Immature natural killer cell (primary cell): ENCODE measurements around the gene TP53INP2. TPM values are rescaled to one million over a fixed set of nuclear protein-coding genes. Genes with fewer than 3 reads are reported as not detected.
"Not testable (repeated sequence)": the region's sequence is repeated elsewhere in the genome, so short reads cannot be mapped to it uniquely, and the experiment has no call there.

Experiments used
- DNase-seq, 3 donors: peaks; one replicate each; pipeline ENCODE4 v3.0.0; 2022; ENCODE audit warnings: mixed read lengths in 1 of 3
- H3K27ac Mint-ChIP-seq, 6 donors: one replicate each; pipeline ENCODE4 v1.8.0; 2020; ENCODE audit warnings: mixed read lengths in 6 of 6, mild to moderate bottlenecking in 5 of 6, inconsistent platforms in 4 of 6, moderate library complexity in 3 of 6
- H3K27me3 Mint-ChIP-seq, 3 donors: one replicate each; pipeline ENCODE4 v1.8.0; 2020 to 2021; ENCODE audit warnings: low read depth in 3 of 3, mild to moderate bottlenecking in 3 of 3, mixed read lengths in 3 of 3, moderate library complexity in 3 of 3, inconsistent platforms in 1 of 3
- H3K36me3 Mint-ChIP-seq, 3 donors: one replicate each; pipeline ENCODE4 v1.8.0; 2020; ENCODE audit warnings: mixed read lengths in 3 of 3, inconsistent platforms in 2 of 3, mild to moderate bottlenecking in 2 of 3
- H3K4me1 Mint-ChIP-seq, 2 donors: one replicate each; pipeline ENCODE4 v1.8.0; 2020; ENCODE audit warnings: inconsistent platforms in 2 of 2, mild to moderate bottlenecking in 2 of 2, mixed read lengths in 2 of 2, moderate library complexity in 1 of 2
- H3K4me3 Mint-ChIP-seq, 5 donors: one replicate each; pipeline ENCODE4 v1.8.0; 2020; ENCODE audit warnings: mild to moderate bottlenecking in 5 of 5, mixed read lengths in 5 of 5, inconsistent platforms in 3 of 5, moderate library complexity in 3 of 5
- H3K9me3 Mint-ChIP-seq, 6 donors: one replicate each; pipeline ENCODE4 v1.8.0; 2020; ENCODE audit warnings: mild to moderate bottlenecking in 6 of 6, mixed read lengths in 6 of 6, inconsistent platforms in 4 of 6, moderate library complexity in 3 of 6
- polyA plus RNA-seq, 3 donors: library from polyadenylated mRNA; unstranded; fragments of 300-500 nt; fragmentation: Illumina TruSeq; gene quantifications; one replicate each; pipeline ENCODE4 v1.2.3, GENCODE V29; 2021

The TP53INP2 gene
- polyA plus RNA-seq: 1 to 10 TPM in 1 of 3 donors, under 1 TPM in 2; 0.09 to 1.8 (median 0.53) TPM

- Mint-ChIP-seq H3K27ac (peak within 1 kb of the TSS; percentile 89 to 97 (median 96)), H3K4me3 (peak within 1 kb of the TSS; percentile 86 to 97 (median 92))
These were observed at the start of gene TP53INP2 for GRCh38 chr20:34704177-34705007. Gene TP53INP2, plus strand, starts transcription at chr20:34704344. Its CDS starts 4,396 bp downstream, at chr20:34708740.

GRCh38 chr20:34658654-34659053 lies 45.5 kb upstream of the TP53INP2 start:
- H3K27ac Mint-ChIP-seq, H3K9me3 Mint-ChIP-seq, H3K27me3 Mint-ChIP-seq, DNase-seq, H3K4me1 Mint-ChIP-seq, H3K4me3 Mint-ChIP-seq: not testable (repeated sequence)
- H3K36me3 Mint-ChIP-seq: peaks cover under 1 to 11% (median 5%) of the 10 kb centered on the region in 3 donors

More at GRCh38 chr20:34704177-34705007, at the start of gene TP53INP2:
- Mint-ChIP-seq H3K36me3 (no peaks in the 10 kb centered on the region), H3K4me1 (peaks cover 19 to 32% of the 10 kb centered on the region in 2 donors), H3K9me3 (no peaks in the 10 kb centered on the region), H3K27me3 (peaks cover 24 to 30% (median 24%) of the 10 kb centered on the region in 3 donors)
- peak; percentile 90 to 93 (median 91) for DNase-seq

GRCh38 chr20:34661811-34662210 lies 42.3 kb upstream of the TP53INP2 start:
- not testable (repeated sequence) for H3K9me3 Mint-ChIP-seq, H3K36me3 Mint-ChIP-seq, DNase-seq, H3K27ac Mint-ChIP-seq, H3K4me1 Mint-ChIP-seq, H3K4me3 Mint-ChIP-seq, H3K27me3 Mint-ChIP-seq

- Mint-ChIP-seq H3K4me3 (no peak overlapping the region), H3K9me3 (no peaks in the 10 kb centered on the region), H3K27me3 (no peaks in the 10 kb centered on the region)
These were observed 40.8 kb upstream of the TP53INP2 start for GRCh38 chr20:34663213-34663943.

GRCh38 chr20:34664751-34665150 lies 39.4 kb upstream of the TP53INP2 start:
- not testable (repeated sequence) for H3K36me3 Mint-ChIP-seq, H3K4me1 Mint-ChIP-seq, H3K27ac Mint-ChIP-seq, H3K9me3 Mint-ChIP-seq, DNase-seq, H3K4me3 Mint-ChIP-seq, H3K27me3 Mint-ChIP-seq

More at GRCh38 chr20:34663213-34663943, 40.8 kb upstream of the TP53INP2 start:
- Mint-ChIP-seq H3K27ac (no peak overlapping the region), H3K4me1 (peaks cover 0 to 6% of the 10 kb centered on the region in 2 donors), H3K36me3 (no peaks in the 10 kb centered on the region)
- DNase-seq: no peak

- Mint-ChIP-seq H3K27me3 (peaks cover 0 to 2% (median 0%) of the 10 kb centered on the region in 3 donors), H3K9me3 (no peaks in the 10 kb centered on the region), H3K4me3 (no peak overlapping the region)
These were observed 35.0 kb upstream of the TP53INP2 start for GRCh38 chr20:34669094-34669493.

GRCh38 chr20:34673412-34673811 lies 30.7 kb upstream of the TP53INP2 start:
- H3K4me3 Mint-ChIP-seq: no peak overlapping the region
- H3K36me3 Mint-ChIP-seq: no peaks in the 10 kb centered on the region
- peaks cover 7 to 17% of the 10 kb centered on the region in 2 donors for H3K4me1 Mint-ChIP-seq
- DNase-seq: no peak
- no peak overlapping the region for H3K27ac Mint-ChIP-seq
- H3K9me3 Mint-ChIP-seq: no peaks in the 10 kb centered on the region
- peaks cover 0 to 4% (median 2%) of the 10 kb centered on the region in 3 donors for H3K27me3 Mint-ChIP-seq

More at GRCh38 chr20:34669094-34669493, 35.0 kb upstream of the TP53INP2 start:
- no peak for DNase-seq
- H3K4me1 Mint-ChIP-seq: no peaks in the 10 kb centered on the region
- H3K27ac Mint-ChIP-seq: no peak overlapping the region
- no peaks in the 10 kb centered on the region for H3K36me3 Mint-ChIP-seq

GRCh38 chr20:34675561-34675960 lies 28.6 kb upstream of the TP53INP2 start:
- Mint-ChIP-seq H3K27ac (peak overlapping the region in 4 of 6 donors; percentile 48 to 96 (median 89)), H3K27me3 (peaks cover 0 to 5% (median 4%) of the 10 kb centered on the region in 3 donors), H3K9me3 (no peaks in the 10 kb centered on the region), H3K36me3 (no peaks in the 10 kb centered on the region), H3K4me3 (peak overlapping the region in 4 of 5 donors; percentile 50 to 96 (median 96)), H3K4me1 (peaks cover 9 to 17% of the 10 kb centered on the region in 2 donors)
- no peak for DNase-seq

GRCh38 chr20:34675993-34676641 lies 28.0 kb upstream of the TP53INP2 start:
- no peak for DNase-seq

GRCh38 chr20:34676642-34677373 lies 27.3 kb upstream of the TP53INP2 start, which contains the start of gene PIGU:
Gene PIGU, minus strand, starts transcription at chr20:34677092. Its CDS starts 7 bp downstream, at chr20:34677085.
- no peaks in the 10 kb centered on the region for H3K9me3 Mint-ChIP-seq
- H3K27me3 Mint-ChIP-seq: peaks cover 0 to 5% (median 4%) of the 10 kb centered on the region in 3 donors
- DNase-seq: peak; percentile 93 to 94 (median 93)
- H3K4me3 Mint-ChIP-seq: peak within 1 kb of the TSS; percentile 96 to 97 (median 96)
- peak within 1 kb of the TSS; percentile 83 to 98 (median 93) for H3K27ac Mint-ChIP-seq
- H3K36me3 Mint-ChIP-seq: no peaks in the 10 kb centered on the region
- peaks cover 9 to 17% of the 10 kb centered on the region in 2 donors for H3K4me1 Mint-ChIP-seq

More at GRCh38 chr20:34675993-34676641, 28.0 kb upstream of the TP53INP2 start:
- no peaks in the 10 kb centered on the region for H3K9me3 Mint-ChIP-seq
- peaks cover 9 to 17% of the 10 kb centered on the region in 2 donors for H3K4me1 Mint-ChIP-seq
- no peaks in the 10 kb centered on the region for H3K36me3 Mint-ChIP-seq
- H3K27me3 Mint-ChIP-seq: peaks cover 0 to 5% (median 4%) of the 10 kb centered on the region in 3 donors
- peak overlapping the region; percentile 96 to 97 (median 96) for H3K4me3 Mint-ChIP-seq
- H3K27ac Mint-ChIP-seq: peak overlapping the region; percentile 83 to 98 (median 93)

- H3K9me3 Mint-ChIP-seq: no peaks in the 10 kb centered on the region
- peak overlapping the region in 1 of 5 donors; percentile 25 for H3K4me3 Mint-ChIP-seq
- peaks cover 0 to 5% (median 2%) of the 10 kb centered on the region in 3 donors for H3K27me3 Mint-ChIP-seq
- peak overlapping the region in 1 of 6 donors; percentile 67 for H3K27ac Mint-ChIP-seq
- no peaks in the 10 kb centered on the region for H3K36me3 Mint-ChIP-seq
- no peak for DNase-seq
- peaks cover 9 to 10% of the 10 kb centered on the region in 2 donors for H3K4me1 Mint-ChIP-seq
These were observed 23.5 kb upstream of the TP53INP2 start for GRCh38 chr20:34680586-34681175.

- H3K27me3 Mint-ChIP-seq: peaks cover 0 to 2% (median 2%) of the 10 kb centered on the region in 3 donors
- H3K36me3 Mint-ChIP-seq: no peaks in the 10 kb centered on the region
- no peak for DNase-seq
- no peak overlapping the region for H3K4me3 Mint-ChIP-seq
- H3K9me3 Mint-ChIP-seq: no peaks in the 10 kb centered on the region
- H3K4me1 Mint-ChIP-seq: no peaks in the 10 kb centered on the region
- no peak overlapping the region for H3K27ac Mint-ChIP-seq
These were observed 20.5 kb upstream of the TP53INP2 start for GRCh38 chr20:34683667-34684066.
